Measurements from ENCODE around the gene WASHC2A. TPM values are rescaled to one million over a fixed set of nuclear protein-coding genes. Genes with fewer than 3 reads are reported as not detected.
"Not testable (repeated sequence)": the region's sequence is repeated elsewhere in the genome, so short reads cannot be mapped to it uniquely, and the experiment has no call there.

WASHC2A gene
- polyA plus RNA-seq (2012; ENCODE audit: low read depth, missing spikeins): 16.6 TPM

GRCh38 chr10:50067546-50068351, at the start of gene WASHC2A:
Gene WASHC2A, plus strand, starts transcription at chr10:50067954. Its CDS starts 52 bp downstream, at chr10:50068006.
- FAIRE-seq (peak; percentile 98), DNase-seq (ENCODE audit: insufficient read length, low spot score) (peak; percentile 64)
- TF ChIP-seq POLR2AphosphoS5 (IDR thresholded peaks at IDR 0.05; ENCODE audit: low read depth, low read length) (peak; percentile 66), POLR2A (IDR thresholded peaks at IDR 0.05; ENCODE audit: low read depth, low read length) (peak; percentile 44; the same call in 1 of the 2 replicates), POU2F2 (IDR thresholded peaks at IDR 0.05; ENCODE audit: low read depth, low read length) (peak; percentile 59; the same call in 1 of the 2 replicates), SPI1 (IDR thresholded peaks at IDR 0.05; ENCODE audit: low read depth, low read length) (peak; percentile 48), PAX5 (IDR thresholded peaks at IDR 0.05; ENCODE audit: insufficient read depth, low read length, severe bottlenecking) (peak; percentile 55), TAF1 (IDR thresholded peaks at IDR 0.05; ENCODE audit: low read depth, low read length) (peak; percentile 71)

DNA sequence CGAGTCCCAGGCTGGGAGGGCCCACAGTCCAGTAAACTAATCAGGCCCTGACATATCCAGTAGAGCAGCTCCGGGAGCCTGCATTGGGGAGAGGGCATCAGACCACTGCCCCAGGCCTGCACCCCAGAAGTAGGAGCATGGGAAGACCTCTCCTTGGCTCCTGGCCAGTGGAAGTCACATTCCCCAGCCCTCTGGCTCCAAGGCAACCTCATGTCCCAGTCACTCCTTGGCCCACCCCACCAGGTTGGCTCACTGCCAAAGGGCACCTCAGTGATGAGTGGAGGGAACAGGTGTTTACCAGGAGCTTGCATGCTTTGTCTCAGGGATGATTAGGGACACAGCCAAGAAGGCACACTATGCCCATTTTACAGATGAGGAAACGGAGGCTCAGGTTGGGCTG, 48.5 kb upstream of the WASHC2A start:
- FAIRE-seq; DNase-seq (ENCODE audit: insufficient read length, low spot score): not testable (repeated sequence)

GRCh38 chr10:50020451-50021024, 47.2 kb upstream of the WASHC2A start:
- FAIRE-seq; DNase-seq (ENCODE audit: insufficient read length, low spot score): not testable (repeated sequence)

- no peak for TF ChIP-seq SPI1 (IDR thresholded peaks at IDR 0.05; ENCODE audit: low read depth, low read length)
- TF ChIP-seq TAF1 (IDR thresholded peaks at IDR 0.05; ENCODE audit: low read depth, low read length): no peak
- TF ChIP-seq PAX5 (IDR thresholded peaks at IDR 0.05; ENCODE audit: insufficient read depth, low read length, severe bottlenecking): no peak
- TF ChIP-seq POLR2AphosphoS5 (IDR thresholded peaks at IDR 0.05; ENCODE audit: low read depth, low read length): no peak
- no peak for TF ChIP-seq POU2F2 (IDR thresholded peaks at IDR 0.05; ENCODE audit: low read depth, low read length)
- no peak for TF ChIP-seq POLR2A (IDR thresholded peaks at IDR 0.05; ENCODE audit: low read depth, low read length)
- DNase-seq (ENCODE audit: insufficient read length, low spot score): no peak
- FAIRE-seq: no peak
Measured at GRCh38 chr10:50021646-50022045, 46.1 kb upstream of the WASHC2A start.

DNA sequence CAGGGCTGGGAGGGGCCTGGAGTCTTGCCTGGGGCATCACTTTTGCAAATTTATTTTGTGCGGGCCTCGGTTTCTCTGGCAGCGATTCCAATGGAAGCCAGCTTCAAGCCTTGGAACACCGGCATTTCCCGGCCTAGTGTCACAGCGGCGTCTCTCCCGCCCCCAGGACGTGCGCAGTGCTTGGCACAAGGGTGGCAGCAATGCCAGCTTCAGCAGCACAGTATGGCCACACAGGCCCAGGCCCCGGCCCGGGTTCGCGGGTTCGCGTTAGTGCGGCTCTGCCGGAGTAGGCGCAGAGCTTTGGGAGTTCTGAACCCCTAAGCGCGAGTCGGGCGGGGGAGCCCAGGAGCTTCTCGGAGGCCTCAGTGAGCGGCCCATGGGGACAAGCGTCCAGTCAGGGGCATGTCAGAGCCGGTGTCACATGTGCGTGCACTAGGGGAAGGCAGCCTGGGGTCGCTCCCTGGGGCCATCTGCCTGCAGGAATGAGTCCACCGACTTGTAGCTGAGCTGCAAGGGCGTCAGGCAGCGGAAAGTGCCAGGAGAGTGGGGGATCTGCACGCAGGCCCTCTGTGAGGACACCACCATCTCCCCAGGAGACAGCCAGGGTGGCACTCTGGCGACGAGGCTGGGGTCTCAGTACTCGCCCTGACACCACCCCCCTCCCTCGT, 42.9 kb upstream of the WASHC2A start:
- DNase-seq (ENCODE audit: insufficient read length, low spot score); FAIRE-seq: not testable (repeated sequence)

- no peak for TF ChIP-seq POLR2A (IDR thresholded peaks at IDR 0.05; ENCODE audit: low read depth, low read length)
- no peak for TF ChIP-seq POLR2AphosphoS5 (IDR thresholded peaks at IDR 0.05; ENCODE audit: low read depth, low read length)
- TF ChIP-seq SPI1 (IDR thresholded peaks at IDR 0.05; ENCODE audit: low read depth, low read length): no peak
- no peak for TF ChIP-seq POU2F2 (IDR thresholded peaks at IDR 0.05; ENCODE audit: low read depth, low read length)
- no peak for TF ChIP-seq TAF1 (IDR thresholded peaks at IDR 0.05; ENCODE audit: low read depth, low read length)
- TF ChIP-seq PAX5 (IDR thresholded peaks at IDR 0.05; ENCODE audit: insufficient read depth, low read length, severe bottlenecking): no peak
- DNase-seq (ENCODE audit: insufficient read length, low spot score): no peak
- no peak for FAIRE-seq
Measured at GRCh38 chr10:50025627-50026026, 42.1 kb upstream of the WASHC2A start.

DNA sequence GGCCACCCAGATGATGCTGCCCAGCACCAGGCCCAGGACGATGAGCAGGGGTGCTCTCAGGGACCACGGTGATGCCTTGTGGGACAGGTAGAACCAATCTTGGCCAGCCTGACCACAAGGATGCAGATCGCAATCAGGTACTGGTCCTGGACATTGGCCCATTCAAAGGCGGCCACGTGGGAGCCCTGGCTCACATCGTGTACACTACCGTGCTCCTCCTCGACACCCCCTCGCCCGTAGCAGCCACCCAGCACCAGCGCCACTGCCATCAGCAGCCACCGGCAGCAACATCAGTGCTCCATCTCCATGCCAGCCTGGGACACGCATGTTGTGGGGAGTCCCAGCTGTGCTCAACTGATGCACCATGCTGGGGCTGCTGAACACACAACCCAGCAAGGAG, 40.6 kb upstream of the WASHC2A start:
- FAIRE-seq: no peak
- no peak for DNase-seq (ENCODE audit: insufficient read length, low spot score)
- no peak for TF ChIP-seq POLR2AphosphoS5 (IDR thresholded peaks at IDR 0.05; ENCODE audit: low read depth, low read length)
- TF ChIP-seq PAX5 (IDR thresholded peaks at IDR 0.05; ENCODE audit: insufficient read depth, low read length, severe bottlenecking): no peak
- no peak for TF ChIP-seq POLR2A (IDR thresholded peaks at IDR 0.05; ENCODE audit: low read depth, low read length)
- TF ChIP-seq POU2F2 (IDR thresholded peaks at IDR 0.05; ENCODE audit: low read depth, low read length): no peak
- TF ChIP-seq SPI1 (IDR thresholded peaks at IDR 0.05; ENCODE audit: low read depth, low read length): no peak
- TF ChIP-seq TAF1 (IDR thresholded peaks at IDR 0.05; ENCODE audit: low read depth, low read length): no peak

DNA sequence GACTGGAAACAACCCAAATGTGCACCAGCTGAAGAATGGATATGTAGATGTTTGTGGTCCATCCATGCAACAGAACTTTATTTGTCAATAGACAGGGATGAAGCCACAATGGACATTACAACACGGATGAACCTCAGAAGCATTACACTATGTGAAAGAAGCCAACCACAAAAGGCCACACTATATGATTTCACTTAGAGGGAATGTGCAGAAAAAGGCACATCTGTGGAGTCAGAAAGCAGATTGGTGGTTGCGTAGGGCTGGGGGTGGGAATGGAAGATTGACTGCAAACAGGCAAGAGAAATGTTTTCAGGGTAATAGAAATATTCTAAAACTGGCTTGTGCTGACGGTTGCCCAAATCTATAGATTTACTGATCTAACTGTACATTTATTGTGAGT, 34.3 kb upstream of the WASHC2A start:
- TF ChIP-seq POLR2AphosphoS5 (IDR thresholded peaks at IDR 0.05; ENCODE audit: low read depth, low read length) (no peak), PAX5 (IDR thresholded peaks at IDR 0.05; ENCODE audit: insufficient read depth, low read length, severe bottlenecking) (no peak), TAF1 (IDR thresholded peaks at IDR 0.05; ENCODE audit: low read depth, low read length) (no peak), SPI1 (IDR thresholded peaks at IDR 0.05; ENCODE audit: low read depth, low read length) (no peak), POU2F2 (IDR thresholded peaks at IDR 0.05; ENCODE audit: low read depth, low read length) (no peak), POLR2A (IDR thresholded peaks at IDR 0.05; ENCODE audit: low read depth, low read length) (no peak)
- DNase-seq (ENCODE audit: insufficient read length, low spot score): no peak
- no peak for FAIRE-seq

- not testable (repeated sequence) for FAIRE-seq; DNase-seq (ENCODE audit: insufficient read length, low spot score)
Measured at GRCh38 chr10:50035337-50035736, 32.4 kb upstream of the WASHC2A start.

DNA sequence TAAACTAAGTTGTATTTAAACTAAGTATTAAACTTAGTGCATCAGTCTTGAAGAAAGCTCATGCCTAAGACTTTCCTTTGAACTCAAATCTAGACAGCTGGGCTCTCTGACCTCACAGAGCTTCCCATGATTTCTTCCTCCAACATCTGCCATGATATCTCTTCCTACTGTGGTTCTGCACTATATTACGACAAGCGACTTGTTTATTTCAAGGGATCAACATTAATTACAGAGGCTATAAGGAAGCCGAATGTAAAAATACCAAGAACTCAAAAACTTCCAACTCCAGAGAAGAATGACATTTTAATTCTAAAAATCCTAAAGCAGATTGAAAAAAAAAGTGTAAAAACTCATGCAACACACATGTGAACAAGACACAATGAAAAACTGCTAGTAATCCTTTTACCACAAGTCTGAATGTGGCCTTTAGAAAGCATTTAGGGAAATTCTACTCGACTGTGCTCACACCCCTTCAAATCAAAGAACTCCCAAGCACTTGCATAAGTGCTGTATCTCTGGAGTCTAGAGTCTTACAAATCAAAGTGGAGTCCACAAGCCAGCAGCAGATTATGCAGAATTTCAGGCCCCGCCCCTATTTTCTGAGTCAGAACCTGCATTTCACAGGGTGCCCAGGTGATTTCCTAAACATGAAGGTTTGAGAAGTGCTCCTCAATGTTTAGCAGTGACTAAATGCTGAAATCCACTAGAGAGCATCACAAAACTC, 22.7 kb upstream of the WASHC2A start:
- DNase-seq (ENCODE audit: insufficient read length, low spot score) (no peak), FAIRE-seq (no peak)
- no peak for TF ChIP-seq POLR2A (IDR thresholded peaks at IDR 0.05; ENCODE audit: low read depth, low read length)
- no peak for TF ChIP-seq SPI1 (IDR thresholded peaks at IDR 0.05; ENCODE audit: low read depth, low read length)
- TF ChIP-seq POU2F2 (IDR thresholded peaks at IDR 0.05; ENCODE audit: low read depth, low read length): no peak
- no peak for TF ChIP-seq POLR2AphosphoS5 (IDR thresholded peaks at IDR 0.05; ENCODE audit: low read depth, low read length)
- TF ChIP-seq TAF1 (IDR thresholded peaks at IDR 0.05; ENCODE audit: low read depth, low read length): no peak
- no peak for TF ChIP-seq PAX5 (IDR thresholded peaks at IDR 0.05; ENCODE audit: insufficient read depth, low read length, severe bottlenecking)

DNA sequence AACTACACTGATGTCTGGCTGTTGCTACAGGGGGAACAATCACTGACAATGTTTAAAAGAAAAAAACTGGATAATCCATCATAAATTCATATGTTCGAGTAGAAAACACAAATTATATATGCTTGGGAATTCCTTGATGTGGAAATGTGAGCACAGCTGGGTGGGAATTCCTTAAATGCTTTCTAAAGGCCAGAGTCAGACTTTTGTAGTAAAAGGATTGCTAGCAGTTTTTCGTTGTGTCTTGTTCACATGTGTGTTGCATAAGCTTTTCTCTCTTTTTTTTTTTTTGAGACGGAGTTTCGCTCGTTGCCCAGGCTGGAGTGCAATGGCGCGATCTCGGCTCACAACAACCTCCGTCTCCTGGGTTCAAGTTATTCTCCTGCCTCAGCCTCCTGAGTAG, 21.3 kb upstream of the WASHC2A start:
- FAIRE-seq; DNase-seq (ENCODE audit: insufficient read length, low spot score): not testable (repeated sequence)

GRCh38 chr10:50047594-50047993, 20.2 kb upstream of the WASHC2A start:
- FAIRE-seq; DNase-seq (ENCODE audit: insufficient read length, low spot score): not testable (repeated sequence)

GRCh38 chr10:50051995-50052660, 15.6 kb upstream of the WASHC2A start:
- DNase-seq (ENCODE audit: insufficient read length, low spot score); FAIRE-seq: not testable (repeated sequence)

All from GM12891 (cell line).